SJCRH30 (cell line): Measurements from ENCODE around the gene TTYH3. TPM values are rescaled to one million over a fixed set of nuclear protein-coding genes. Genes with fewer than 3 reads are reported as not detected.
A peak's percentile ranks its signal among the peaks of the same experiment; 100 is the strongest.

Experiments used
- DNase-seq, 2 experiments: peaks; one replicate each; pipeline ENCODE4 v3.0.0-alpha.2; 2015 to 2020
- H3K27ac ChIP-seq: fragments of 250-450 bp; sonication (Bioruptor Pico); 2 replicates; pipeline ENCODE4 v1.5.1; 2020; ENCODE audit warnings: mild to moderate bottlenecking, moderate library complexity
- H3K27me3 ChIP-seq: fragments of 250-450 bp; sonication (Bioruptor Pico); 2 replicates; pipeline ENCODE4 v1.5.1; 2020; ENCODE audit warnings: mild to moderate bottlenecking, moderate library complexity
- H3K36me3 ChIP-seq: fragments of 250-450 bp; sonication (Bioruptor Pico); 2 replicates; pipeline ENCODE4 v1.5.1; 2020; ENCODE audit warnings: mild to moderate bottlenecking, moderate library complexity
- H3K4me1 ChIP-seq: fragments of 250-450 bp; sonication (Bioruptor Pico); 2 replicates; pipeline ENCODE4 v1.5.1; 2020; ENCODE audit warnings: mild to moderate bottlenecking, moderate library complexity
- H3K4me3 ChIP-seq: fragments of 250-450 bp; sonication (Bioruptor Pico); 2 replicates; pipeline ENCODE4 v1.5.1; 2020; ENCODE audit warnings: mild to moderate bottlenecking, moderate library complexity
- H3K9me3 ChIP-seq: fragments of 250-450 bp; sonication (Bioruptor Pico); replicated peaks from 2 replicates; pipeline ENCODE4 v1.5.1; 2020; ENCODE audit warnings: mild to moderate bottlenecking, moderate library complexity
- total RNA-seq: library from RNA; depleted of rRNA; stranded (reverse); fragments of >200 nt; shearing (Covaris generic); gene quantifications from 2 replicates; pipeline ENCODE4 v1.2.3, GENCODE V29; 2014

The TTYH3 gene
- total RNA-seq, 1 experiment from 2014 or later: 58.8 TPM

DNA sequence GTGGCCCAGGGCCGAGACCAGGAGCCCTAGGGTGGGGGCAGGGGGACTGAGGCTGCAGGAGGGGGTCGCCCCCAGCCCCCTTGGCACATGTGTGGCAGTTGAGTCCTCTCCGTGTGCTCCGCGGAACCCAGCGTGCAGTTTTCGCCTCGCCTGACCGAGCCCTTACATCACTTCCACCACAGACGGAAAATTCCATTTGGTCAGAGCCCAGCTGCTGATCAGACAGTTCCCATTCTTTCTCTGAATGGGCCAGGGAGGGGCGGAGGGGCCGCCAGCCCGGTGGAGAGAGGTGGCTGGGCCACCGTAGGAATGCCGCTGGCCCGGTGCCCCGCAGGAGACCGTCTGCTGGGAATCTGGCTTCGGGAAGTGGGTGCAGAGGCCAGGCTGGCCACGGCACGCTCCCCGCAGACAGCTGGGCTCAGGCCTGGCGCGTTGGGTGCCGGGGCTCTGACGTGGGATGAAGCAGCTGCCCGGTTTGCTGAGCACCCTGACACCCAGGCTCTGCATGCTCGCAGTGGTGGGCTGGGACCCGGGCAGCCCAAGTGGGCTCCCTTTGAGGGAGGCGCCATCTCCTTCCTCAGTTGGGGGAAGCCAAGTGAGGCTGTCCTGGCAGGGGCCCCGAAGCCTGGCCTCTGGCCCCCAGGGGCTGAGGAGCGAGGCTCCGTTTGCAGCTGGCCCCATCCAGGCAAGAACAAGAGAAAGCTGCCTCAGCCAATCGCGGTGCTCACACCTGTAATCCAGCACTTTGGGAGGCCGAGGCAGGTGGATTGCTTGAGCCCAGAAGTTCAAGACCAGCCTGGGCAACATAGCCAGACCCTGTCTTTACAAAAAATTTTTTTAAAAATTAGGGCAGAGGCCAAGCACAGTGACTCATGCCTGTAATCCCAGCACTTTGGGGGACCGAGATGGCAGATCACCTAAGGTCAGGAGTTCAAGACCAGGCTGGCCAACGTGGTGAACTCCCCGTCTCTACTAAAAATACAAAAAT is 9.9 kb downstream of the TTYH3 start:
- Histone ChIP-seq H3K27me3 (no peaks in the 10 kb centered on the region), H3K36me3 (peaks cover 20% of the 10 kb centered on the region), H3K9me3 (no peaks in the 10 kb centered on the region), H3K4me1 (peaks cover 39% of the 10 kb centered on the region), H3K27ac (peak overlapping the region; percentile 60), H3K4me3 (no peak overlapping the region)
- peak; percentile 81 to 86 for DNase-seq

GRCh38 chr7:2643386-2644219 is 11.8 kb downstream of the TTYH3 start:
- no peak overlapping the region for H3K27ac ChIP-seq
- peaks cover 23% of the 10 kb centered on the region for H3K4me1 ChIP-seq

DNA sequence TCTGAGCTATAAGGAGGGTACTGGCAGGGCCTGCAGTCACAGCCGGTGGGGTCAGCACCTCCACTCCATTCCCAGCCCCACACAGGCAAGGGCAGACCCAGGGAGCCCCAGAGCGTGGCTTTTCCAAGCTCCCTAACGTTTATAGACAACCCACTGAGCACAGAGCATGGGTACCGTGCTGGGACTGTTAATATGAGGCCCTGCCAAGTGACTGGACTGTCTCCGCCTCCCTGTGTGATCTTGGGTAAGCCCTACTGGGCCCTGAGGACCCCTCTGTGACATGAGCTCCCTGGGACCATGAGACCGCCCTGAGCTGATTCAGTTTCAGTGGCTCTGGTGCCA is 12.4 kb downstream of the TTYH3 start:
- Histone ChIP-seq H3K27me3 (no peaks in the 10 kb centered on the region), H3K4me1 (peaks cover 20% of the 10 kb centered on the region), H3K27ac (no peak overlapping the region), H3K4me3 (no peak overlapping the region), H3K36me3 (peaks cover 40% of the 10 kb centered on the region), H3K9me3 (no peaks in the 10 kb centered on the region)
- DNase-seq: no peak

More at GRCh38 chr7:2643386-2644219, 11.8 kb downstream of the TTYH3 start:
- Histone ChIP-seq H3K9me3 (no peaks in the 10 kb centered on the region), H3K36me3 (peaks cover 38% of the 10 kb centered on the region), H3K4me3 (no peak overlapping the region), H3K27me3 (no peaks in the 10 kb centered on the region)
- no peak for DNase-seq

DNA sequence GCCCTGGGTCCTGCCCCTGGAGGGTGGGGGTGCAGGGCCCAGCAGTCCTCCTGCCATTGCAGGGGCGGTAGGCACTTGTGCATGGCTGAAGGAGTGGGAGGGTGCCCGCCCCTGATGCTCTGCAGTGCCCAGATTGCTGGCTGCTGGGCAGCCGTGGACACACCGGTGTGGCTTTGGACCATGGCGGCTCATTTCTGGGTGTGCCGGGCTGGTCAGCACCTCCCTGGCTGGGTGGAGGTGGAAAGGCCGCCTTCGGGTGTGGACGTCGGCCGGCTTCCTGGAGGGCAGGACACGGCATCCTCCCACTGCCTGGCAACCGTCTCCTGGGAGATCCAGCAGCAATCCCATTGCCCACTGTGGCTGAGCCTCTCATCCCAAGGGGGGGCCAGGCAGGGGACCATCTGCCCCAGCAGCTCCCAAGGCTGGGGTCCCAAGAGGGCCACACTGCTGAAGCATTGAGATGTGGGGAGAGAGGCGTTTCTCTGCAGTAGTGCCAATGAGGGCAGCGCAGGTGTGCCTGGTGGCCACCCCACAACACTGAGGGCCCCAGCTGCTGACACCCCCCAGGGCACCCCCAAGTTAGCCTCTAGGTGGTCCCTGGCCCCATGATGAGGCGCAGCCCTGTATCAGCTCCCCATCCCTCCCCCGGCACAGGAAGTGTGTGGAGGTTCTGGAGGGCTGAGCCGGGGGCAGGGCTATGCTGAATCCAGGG is 12.9 kb downstream of the TTYH3 start:
- Histone ChIP-seq H3K27ac (no peak overlapping the region), H3K27me3 (no peaks in the 10 kb centered on the region), H3K4me1 (peaks cover 20% of the 10 kb centered on the region), H3K9me3 (no peaks in the 10 kb centered on the region), H3K36me3 (peaks cover 38% of the 10 kb centered on the region), H3K4me3 (no peak overlapping the region)
- no peak for DNase-seq

- no peak for DNase-seq
- H3K27ac ChIP-seq: no peak overlapping the region
These were observed 13.6 kb downstream of the TTYH3 start for GRCh38 chr7:2645274-2645868.

GRCh38 chr7:2646336-2646679 is 14.5 kb downstream of the TTYH3 start:
- peaks cover 38% of the 10 kb centered on the region for H3K36me3 ChIP-seq
- no peak overlapping the region for H3K4me3 ChIP-seq
- H3K9me3 ChIP-seq: no peaks in the 10 kb centered on the region
- no peak overlapping the region for H3K27ac ChIP-seq
- DNase-seq: no peak
- H3K4me1 ChIP-seq: peaks cover 9% of the 10 kb centered on the region; the same call in 1 of the 2 replicates
- no peaks in the 10 kb centered on the region for H3K27me3 ChIP-seq

More at GRCh38 chr7:2645274-2645868, 13.6 kb downstream of the TTYH3 start:
- Histone ChIP-seq H3K9me3 (no peaks in the 10 kb centered on the region), H3K4me3 (no peak overlapping the region), H3K27me3 (no peaks in the 10 kb centered on the region), H3K4me1 (peaks cover 16% of the 10 kb centered on the region), H3K36me3 (peaks cover 38% of the 10 kb centered on the region)

- Histone ChIP-seq H3K4me3 (no peak overlapping the region), H3K36me3 (peaks cover 42% of the 10 kb centered on the region), H3K27me3 (no peaks in the 10 kb centered on the region), H3K4me1 (peaks cover 7% of the 10 kb centered on the region; the same call in 1 of the 2 replicates), H3K27ac (no peak overlapping the region), H3K9me3 (no peaks in the 10 kb centered on the region)
- DNase-seq: no peak
These were observed 15.1 kb downstream of the TTYH3 start for GRCh38 chr7:2646680-2647571.

DNA sequence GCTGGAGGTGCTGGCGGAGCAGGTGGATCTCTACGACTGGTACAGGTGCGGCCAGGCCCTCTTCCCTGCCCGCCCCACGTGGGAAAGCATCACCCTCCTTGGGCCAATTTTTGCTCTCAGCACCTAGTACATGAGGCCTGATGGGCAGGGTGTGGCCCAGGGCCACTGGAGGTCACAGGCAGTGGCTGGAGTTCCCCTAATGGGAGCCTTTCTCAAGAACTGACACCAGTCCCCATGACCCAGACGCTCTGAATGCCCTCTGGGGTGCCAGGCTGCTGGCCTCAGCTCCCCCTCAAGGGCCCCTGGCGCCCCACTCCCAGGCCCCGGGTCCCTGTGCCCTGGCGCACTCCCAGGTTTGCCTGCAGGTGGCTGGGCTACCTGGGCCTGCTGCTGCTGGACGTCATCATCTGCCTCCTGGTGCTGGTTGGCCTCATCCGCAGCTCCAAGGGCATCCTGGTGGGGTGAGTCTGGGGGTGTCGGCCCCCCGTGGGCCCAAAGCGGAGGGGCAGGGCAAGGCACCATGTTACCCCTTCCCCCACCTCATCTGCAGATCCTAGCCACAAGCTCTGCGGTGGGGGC is 15.9 kb downstream of the TTYH3 start:
- Histone ChIP-seq H3K36me3 (peaks cover 47% of the 10 kb centered on the region), H3K4me1 (0 out of 2 replicates have a peak, but pooled peaks cover 5% of the 10 kb centered on the region), H3K27ac (no peak overlapping the region), H3K9me3 (no peaks in the 10 kb centered on the region), H3K27me3 (no peaks in the 10 kb centered on the region), H3K4me3 (no peak overlapping the region)
- no peak for DNase-seq

GRCh38 chr7:2649139-2649838 is 17.5 kb downstream of the TTYH3 start:
- no peak for DNase-seq
- Histone ChIP-seq H3K4me3 (no peak overlapping the region), H3K27me3 (no peaks in the 10 kb centered on the region), H3K4me1 (0 out of 2 replicates have a peak, but pooled peaks cover 5% of the 10 kb centered on the region), H3K27ac (no peak overlapping the region), H3K9me3 (no peaks in the 10 kb centered on the region), H3K36me3 (peaks cover 52% of the 10 kb centered on the region)

- 0 out of 2 replicates have a peak, but pooled peaks cover 4% of the 10 kb centered on the region for H3K4me1 ChIP-seq
- no peak overlapping the region for H3K4me3 ChIP-seq
- H3K9me3 ChIP-seq: no peaks in the 10 kb centered on the region
- H3K27ac ChIP-seq: no peak overlapping the region
- DNase-seq: no peak
- no peaks in the 10 kb centered on the region for H3K27me3 ChIP-seq
- H3K36me3 ChIP-seq: peaks cover 57% of the 10 kb centered on the region
These were observed 18.2 kb downstream of the TTYH3 start for GRCh38 chr7:2649991-2650390.

- peaks cover 62% of the 10 kb centered on the region for H3K36me3 ChIP-seq
- no peak for DNase-seq
- no peaks in the 10 kb centered on the region for H3K9me3 ChIP-seq
- no peaks in the 10 kb centered on the region for H3K27me3 ChIP-seq
- no peaks in the 10 kb centered on the region for H3K4me1 ChIP-seq
- no peak overlapping the region for H3K27ac ChIP-seq
- H3K4me3 ChIP-seq: no peak overlapping the region
These were observed 18.7 kb downstream of the TTYH3 start for GRCh38 chr7:2650451-2650850.

DNA sequence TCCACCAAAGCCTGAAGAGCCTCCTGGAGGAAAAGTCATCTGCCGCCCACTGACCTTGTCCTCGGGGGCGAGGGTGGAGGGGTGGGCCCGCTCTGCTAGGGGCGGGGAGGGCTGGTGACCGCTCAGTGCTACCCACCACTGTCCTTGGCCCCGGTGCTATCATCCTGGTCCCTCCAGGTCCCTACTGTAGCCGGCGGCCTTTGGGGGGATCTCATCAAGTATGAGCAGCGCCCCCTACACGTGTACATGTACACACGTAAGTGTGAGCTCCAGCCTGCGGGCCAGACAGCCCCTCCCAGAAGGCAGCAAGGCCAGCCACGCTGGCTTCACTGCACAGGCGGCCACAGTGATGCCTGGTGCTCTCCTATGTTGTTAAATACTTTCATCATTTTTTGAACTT is 19.6 kb downstream of the TTYH3 start:
- DNase-seq: no peak
- H3K36me3 ChIP-seq: peaks cover 63% of the 10 kb centered on the region
- H3K27me3 ChIP-seq: no peaks in the 10 kb centered on the region
- no peaks in the 10 kb centered on the region for H3K9me3 ChIP-seq
- H3K27ac ChIP-seq: no peak overlapping the region
- H3K4me3 ChIP-seq: no peak overlapping the region
- H3K4me1 ChIP-seq: no peaks in the 10 kb centered on the region
